Lower leg skin (tissue), 3 donors: ENCODE results near the gene JMY.

Experiments
- POLR2A ChIP-seq, 2 donors: fragments of 450-650 bp; IDR thresholded peaks; one replicate each; pipeline ENCODE4 v1.6.1; 2016 to 2017; ENCODE audit warnings: antibody characterized with exemption in 2 of 2, mild to moderate bottlenecking in 1 of 2, moderate library complexity in 1 of 2
- TF ChIP-seq, protein P1 (sequence below), 3 donors: fragments of 450-650 bp; IDR thresholded peaks; one replicate each; pipeline ENCODE4 v1.5.1; 2016; ENCODE audit warnings: antibody characterized with exemption in 3 of 3, mild to moderate bottlenecking in 3 of 3, moderate library complexity in 2 of 3

DNA sequence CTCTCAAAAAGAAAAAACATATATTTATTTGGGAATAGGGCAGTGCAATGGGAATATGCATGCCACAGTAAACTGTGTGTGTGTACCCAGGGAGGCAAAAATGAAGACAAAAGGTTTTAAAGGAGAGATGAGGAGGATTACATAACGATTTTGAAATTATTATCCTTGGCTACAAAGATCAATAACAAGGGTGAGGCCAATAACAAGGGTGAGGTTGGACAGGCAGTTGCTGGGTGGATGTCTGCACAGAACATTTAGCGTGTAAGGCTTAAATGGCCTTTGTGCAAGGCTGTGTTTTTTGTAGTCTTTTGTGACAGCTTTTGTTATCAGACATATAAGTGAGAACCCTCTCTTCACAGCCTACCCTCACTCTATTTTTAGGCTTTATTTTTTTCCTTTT is 114.0 kb downstream of the JMY start:
- TF ChIP-seq, protein P1, sequence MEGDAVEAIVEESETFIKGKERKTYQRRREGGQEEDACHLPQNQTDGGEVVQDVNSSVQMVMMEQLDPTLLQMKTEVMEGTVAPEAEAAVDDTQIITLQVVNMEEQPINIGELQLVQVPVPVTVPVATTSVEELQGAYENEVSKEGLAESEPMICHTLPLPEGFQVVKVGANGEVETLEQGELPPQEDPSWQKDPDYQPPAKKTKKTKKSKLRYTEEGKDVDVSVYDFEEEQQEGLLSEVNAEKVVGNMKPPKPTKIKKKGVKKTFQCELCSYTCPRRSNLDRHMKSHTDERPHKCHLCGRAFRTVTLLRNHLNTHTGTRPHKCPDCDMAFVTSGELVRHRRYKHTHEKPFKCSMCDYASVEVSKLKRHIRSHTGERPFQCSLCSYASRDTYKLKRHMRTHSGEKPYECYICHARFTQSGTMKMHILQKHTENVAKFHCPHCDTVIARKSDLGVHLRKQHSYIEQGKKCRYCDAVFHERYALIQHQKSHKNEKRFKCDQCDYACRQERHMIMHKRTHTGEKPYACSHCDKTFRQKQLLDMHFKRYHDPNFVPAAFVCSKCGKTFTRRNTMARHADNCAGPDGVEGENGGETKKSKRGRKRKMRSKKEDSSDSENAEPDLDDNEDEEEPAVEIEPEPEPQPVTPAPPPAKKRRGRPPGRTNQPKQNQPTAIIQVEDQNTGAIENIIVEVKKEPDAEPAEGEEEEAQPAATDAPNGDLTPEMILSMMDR (IDR thresholded peaks at IDR 0.05), result no peak
- no peak for TF ChIP-seq POLR2A (IDR thresholded peaks at IDR 0.05)
